Activated CD4-positive, alpha-beta T cell treated with anti-CD3 and anti-CD28 coated beads, Interleukin-2, amount 50 U/mL, for 4 hours (primary cell): Measurements from ENCODE around the gene ACR.
"Not testable (repeated sequence)": the region's sequence is repeated elsewhere in the genome, so short reads cannot be mapped to it uniquely, and the experiment has no call there.

Source experiments
- DNase-seq, 2 experiments: peaks; one replicate each; pipeline ENCODE4 v3.0.0-alpha.2; 2020

ACR gene

DNA sequence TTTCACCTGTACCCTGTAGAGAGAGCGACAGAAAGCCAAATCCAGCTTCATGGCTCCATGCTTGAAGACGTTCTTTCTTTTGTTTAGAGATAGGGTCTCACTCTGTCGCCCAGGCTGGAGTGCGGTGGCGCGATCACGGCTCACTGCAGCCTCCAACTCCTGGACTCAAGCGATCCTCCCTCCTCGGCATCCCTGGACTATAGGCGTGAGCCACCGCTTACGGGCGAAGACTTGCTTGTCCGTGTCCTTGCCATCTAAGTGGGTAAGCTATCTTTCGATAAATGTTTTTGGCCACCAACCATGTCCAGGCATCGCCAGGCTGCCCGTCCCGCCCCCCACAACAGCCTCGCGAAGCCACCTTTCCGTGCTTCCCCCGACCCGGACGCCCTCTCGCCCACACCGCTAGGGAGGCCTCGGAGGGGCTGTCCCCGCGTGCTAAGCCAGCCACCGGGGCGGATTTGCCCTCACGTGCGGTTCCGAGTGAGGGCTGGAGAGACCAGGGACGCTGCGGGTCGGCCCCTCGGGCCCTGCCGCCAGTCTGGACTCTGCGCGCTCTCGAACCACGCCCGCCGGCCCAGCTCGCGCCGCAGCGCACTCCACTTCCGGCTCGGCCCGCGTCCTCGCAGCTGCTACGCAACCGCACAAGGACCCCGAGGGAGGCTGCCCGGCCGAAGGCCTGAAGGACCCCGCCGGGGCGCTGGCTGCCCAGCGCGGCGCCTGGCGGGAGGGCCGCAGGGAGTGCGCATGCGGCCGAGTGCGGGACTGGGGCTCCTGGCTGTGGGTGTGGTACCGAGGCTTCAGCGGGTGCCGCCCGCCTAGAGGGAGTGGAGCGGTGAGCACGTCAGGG, 45.3 kb downstream of the ACR start, which contains the start of gene RABL2B:
TSS of gene RABL2B (minus strand) at position 604 of the 847 bp plus-strand sequence. CDS start 1,342 bp downstream, outside the sequence.
- peak; percentile 78 to 81 for DNase-seq

DNA sequence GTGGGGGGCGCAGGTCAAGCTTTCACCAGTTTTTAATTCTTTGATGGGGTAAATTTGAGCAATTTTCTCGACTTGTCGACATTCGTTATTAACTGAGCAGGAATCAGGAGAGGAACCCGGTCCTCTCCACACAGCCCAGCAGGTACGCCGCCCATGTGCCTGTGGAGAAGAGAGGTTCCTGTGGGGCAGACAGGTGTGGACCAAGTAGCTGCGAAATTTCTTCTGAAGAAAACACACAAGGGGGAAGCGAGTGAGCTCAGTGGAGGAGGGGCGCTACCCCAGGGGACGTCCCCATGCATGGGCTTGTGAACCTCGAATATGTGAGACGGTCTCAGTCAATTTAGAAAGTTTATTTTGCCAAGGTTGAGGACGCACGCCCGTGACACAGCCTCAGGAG, 45.9 kb downstream of the ACR start:
- DNase-seq = peak in 1 of 2 experiments; percentile 11

- DNase-seq = not testable (repeated sequence)
Observed at GRCh38 chr22:50785289-50785688, 47.3 kb downstream of the ACR start.

- DNase-seq = not testable (repeated sequence)
Observed at GRCh38 chr22:50786936-50787335, 48.9 kb downstream of the ACR start.
